ENCODE measurements around the gene SAE1.

DNA sequence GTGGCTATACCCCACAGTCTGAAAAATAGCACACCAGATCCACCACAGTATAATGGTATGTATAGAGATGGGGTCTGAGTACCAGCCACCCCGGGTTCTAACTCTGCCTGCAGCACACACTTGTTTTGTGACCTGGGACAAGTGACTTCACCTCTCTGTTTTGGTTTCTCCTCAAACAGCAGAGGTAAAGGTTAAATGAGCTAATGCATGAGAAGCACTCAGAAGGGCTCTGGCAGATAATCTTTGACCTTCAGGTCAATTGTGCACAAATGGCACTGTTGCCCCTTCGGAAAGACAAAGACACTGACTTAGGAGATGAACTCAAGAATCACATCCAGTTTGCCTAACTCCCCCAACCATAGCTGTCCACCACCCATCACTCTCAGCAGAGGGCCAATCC is 24.8 kb upstream of the SAE1 start:
- TF ChIP-seq ZNF384 (IDR thresholded peaks at IDR 0.05) (no peak), SP1 (IDR thresholded peaks at IDR 0.05) (no peak), BHLHE40 (IDR thresholded peaks at IDR 0.05; ENCODE audit: borderline replicate concordance) (no peak)
- TF ChIP-seq, protein P1, sequence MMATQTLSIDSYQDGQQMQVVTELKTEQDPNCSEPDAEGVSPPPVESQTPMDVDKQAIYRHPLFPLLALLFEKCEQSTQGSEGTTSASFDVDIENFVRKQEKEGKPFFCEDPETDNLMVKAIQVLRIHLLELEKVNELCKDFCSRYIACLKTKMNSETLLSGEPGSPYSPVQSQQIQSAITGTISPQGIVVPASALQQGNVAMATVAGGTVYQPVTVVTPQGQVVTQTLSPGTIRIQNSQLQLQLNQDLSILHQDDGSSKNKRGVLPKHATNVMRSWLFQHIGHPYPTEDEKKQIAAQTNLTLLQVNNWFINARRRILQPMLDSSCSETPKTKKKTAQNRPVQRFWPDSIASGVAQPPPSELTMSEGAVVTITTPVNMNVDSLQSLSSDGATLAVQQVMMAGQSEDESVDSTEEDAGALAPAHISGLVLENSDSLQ (IDR thresholded peaks at IDR 0.05) = no peak
